HAP-1 (cell line): Measurements from ENCODE around the gene UCHL1.
A peak's percentile ranks its signal among the peaks of the same experiment; 100 is the strongest.

Source experiments
- DNase-seq, 2 experiments: peaks; one replicate each; pipeline ENCODE4 v3.0.0-alpha.2; 2016 to 2020; ENCODE audit warnings: low spot score in 2 of 2
- H3K27me3 ChIP-seq: fragments of 250-450 bp; sonication (Bioruptor Pico); 2 replicates; pipeline ENCODE4 v1.5.1; 2020; ENCODE audit warnings: low read depth, mild to moderate bottlenecking, moderate library complexity
- H3K36me3 ChIP-seq: fragments of 250-450 bp; sonication (Bioruptor Pico); replicated peaks from 2 replicates; pipeline ENCODE4 v1.5.1; 2020; ENCODE audit warnings: mild to moderate bottlenecking
- H3K4me1 ChIP-seq: fragments of 250-450 bp; sonication (Bioruptor Pico); 2 replicates; pipeline ENCODE4 v1.5.1; 2020; ENCODE audit warnings: mild to moderate bottlenecking
- H3K4me3 ChIP-seq: fragments of 250-450 bp; sonication (Bioruptor Pico); 2 replicates; pipeline ENCODE4 v1.5.1; 2020; ENCODE audit warnings: mild to moderate bottlenecking, moderate library complexity
- H3K9me3 ChIP-seq: fragments of 250-450 bp; sonication (Bioruptor Pico); 2 replicates; pipeline ENCODE4 v1.5.1; 2020; ENCODE audit warnings: mild to moderate bottlenecking, moderate library complexity
- in situ Hi-C: fragments of 300-500 bp; cut with MboI; formaldehyde crosslinking; loops from 3 replicates; pipeline ENCODE4 v1.14.3; 2020; ENCODE audit warnings: low sequenced_read_pairs, inconsistent platforms, mixed read lengths

UCHL1 gene

GRCh38 chr4:41285202-41285863 lies 28.6 kb downstream of the UCHL1 start:
- H3K4me3 ChIP-seq, result no peak overlapping the region
- H3K9me3 ChIP-seq, result no peaks in the 10 kb centered on the region
- in situ Hi-C loops, result loop anchor here (10.0 to 25.0 kb wide), 2 partner anchors 369 to 602 kb away; no protein-coding TSS in a partner anchor
- H3K27me3 ChIP-seq, result no peaks in the 10 kb centered on the region
- DNase-seq, result no peak
- peaks cover 20% of the 10 kb centered on the region for H3K4me1 ChIP-seq
- H3K36me3 ChIP-seq, result no peaks in the 10 kb centered on the region

GRCh38 chr4:41285864-41286235 lies 29.1 kb downstream of the UCHL1 start:
- Histone ChIP-seq H3K4me3 (no peak overlapping the region), H3K9me3 (no peaks in the 10 kb centered on the region), H3K4me1 (peaks cover 20% of the 10 kb centered on the region), H3K36me3 (no peaks in the 10 kb centered on the region), H3K27me3 (no peaks in the 10 kb centered on the region)
- DNase-seq, result no peak
- in situ Hi-C loops, result loop anchor here (10.0 to 25.0 kb wide), 2 partner anchors 369 to 601 kb away; no protein-coding TSS in a partner anchor

- in situ Hi-C loops, result loop anchor here (10.0 to 25.0 kb wide), 2 partner anchors 368 to 600 kb away; no protein-coding TSS in a partner anchor
- H3K36me3 ChIP-seq, result no peaks in the 10 kb centered on the region
- peaks cover 12% of the 10 kb centered on the region for H3K4me1 ChIP-seq
- DNase-seq, result no peak
- H3K4me3 ChIP-seq, result no peak overlapping the region
- H3K27me3 ChIP-seq, result no peaks in the 10 kb centered on the region
- H3K9me3 ChIP-seq, result no peaks in the 10 kb centered on the region
Observed at GRCh38 chr4:41287005-41287404, 30.3 kb downstream of the UCHL1 start.

- no peak for DNase-seq
Observed at GRCh38 chr4:41287852-41288251, 31.1 kb downstream of the UCHL1 start.

GRCh38 chr4:41288254-41288653 lies 31.5 kb downstream of the UCHL1 start:
- H3K9me3 ChIP-seq, result no peaks in the 10 kb centered on the region
- in situ Hi-C loops, result loop anchor here (10.0 to 25.0 kb wide), 2 partner anchors 367 to 599 kb away; no protein-coding TSS in a partner anchor
- no peak overlapping the region for H3K4me3 ChIP-seq
- no peak for DNase-seq
- H3K4me1 ChIP-seq, result peaks cover 4% of the 10 kb centered on the region; the same call in 1 of the 2 replicates
- no peaks in the 10 kb centered on the region for H3K36me3 ChIP-seq
- no peaks in the 10 kb centered on the region for H3K27me3 ChIP-seq

More at GRCh38 chr4:41287852-41288251, 31.1 kb downstream of the UCHL1 start:
- in situ Hi-C loops, result loop anchor here (10.0 to 25.0 kb wide), 2 partner anchors 367 to 599 kb away; no protein-coding TSS in a partner anchor
- H3K9me3 ChIP-seq, result no peaks in the 10 kb centered on the region
- no peaks in the 10 kb centered on the region for H3K27me3 ChIP-seq
- H3K4me1 ChIP-seq, result peaks cover 7% of the 10 kb centered on the region; the same call in 1 of the 2 replicates
- no peak overlapping the region for H3K4me3 ChIP-seq
- no peaks in the 10 kb centered on the region for H3K36me3 ChIP-seq

- no peak overlapping the region for H3K4me3 ChIP-seq
- H3K9me3 ChIP-seq, result peaks cover 13% of the 10 kb centered on the region
- peaks cover 4% of the 10 kb centered on the region; the same call in 1 of the 2 replicates for H3K4me1 ChIP-seq
- no peaks in the 10 kb centered on the region for H3K36me3 ChIP-seq
- H3K27me3 ChIP-seq, result no peaks in the 10 kb centered on the region
- DNase-seq, result no peak
- in situ Hi-C loops, result loop anchor here (25.0 kb wide), 1 partner anchor 597 kb away; no protein-coding TSS in a partner anchor
Observed at GRCh38 chr4:41290479-41290878, 33.8 kb downstream of the UCHL1 start.

GRCh38 chr4:41294445-41295062 lies 37.8 kb downstream of the UCHL1 start:
- Histone ChIP-seq H3K4me3 (no peak overlapping the region), H3K27me3 (no peaks in the 10 kb centered on the region), H3K36me3 (no peaks in the 10 kb centered on the region), H3K4me1 (peaks cover 6% of the 10 kb centered on the region), H3K9me3 (peaks cover 15% of the 10 kb centered on the region)
- in situ Hi-C loops, result loop anchor here (25.0 kb wide), 1 partner anchor 593 kb away; no protein-coding TSS in a partner anchor
- DNase-seq, result peak in 1 of 2 experiments; percentile 36

GRCh38 chr4:41296995-41297394 lies 40.3 kb downstream of the UCHL1 start:
- DNase-seq, result no peak
- H3K36me3 ChIP-seq, result no peaks in the 10 kb centered on the region
- no peak overlapping the region for H3K4me3 ChIP-seq
- in situ Hi-C loops, result loop anchor here (25.0 kb wide), 1 partner anchor 590 kb away; no protein-coding TSS in a partner anchor
- H3K27me3 ChIP-seq, result no peaks in the 10 kb centered on the region
- H3K4me1 ChIP-seq, result peaks cover 12% of the 10 kb centered on the region
- H3K9me3 ChIP-seq, result peaks cover 18% of the 10 kb centered on the region

GRCh38 chr4:41297832-41298231 lies 41.1 kb downstream of the UCHL1 start:
- in situ Hi-C loops, result loop anchor here (25.0 kb wide), 1 partner anchor 589 kb away; no protein-coding TSS in a partner anchor
- Histone ChIP-seq H3K27me3 (no peaks in the 10 kb centered on the region), H3K4me3 (no peak overlapping the region), H3K4me1 (peaks cover 12% of the 10 kb centered on the region), H3K36me3 (no peaks in the 10 kb centered on the region), H3K9me3 (peaks cover 18% of the 10 kb centered on the region)
- DNase-seq, result no peak

GRCh38 chr4:41299486-41299885 lies 42.8 kb downstream of the UCHL1 start:
- H3K4me3 ChIP-seq, result no peak overlapping the region
- DNase-seq, result peak in 1 of 2 experiments; percentile 65
- H3K36me3 ChIP-seq, result no peaks in the 10 kb centered on the region
- H3K4me1 ChIP-seq, result peaks cover 12% of the 10 kb centered on the region
- in situ Hi-C loops, result loop anchor here (25.0 kb wide), 1 partner anchor 588 kb away; no protein-coding TSS in a partner anchor
- H3K27me3 ChIP-seq, result no peaks in the 10 kb centered on the region
- peaks cover 15% of the 10 kb centered on the region for H3K9me3 ChIP-seq

GRCh38 chr4:41301137-41301536 lies 44.4 kb downstream of the UCHL1 start:
- Histone ChIP-seq H3K27me3 (no peaks in the 10 kb centered on the region), H3K4me1 (peaks cover 12% of the 10 kb centered on the region), H3K9me3 (0 out of 2 replicates have a peak, but pooled peaks cover 5% of the 10 kb centered on the region), H3K4me3 (no peak overlapping the region), H3K36me3 (no peaks in the 10 kb centered on the region)
- no peak for DNase-seq
- in situ Hi-C loops, result no loop called here

GRCh38 chr4:41303372-41304118 lies 46.8 kb downstream of the UCHL1 start:
- no peaks in the 10 kb centered on the region for H3K27me3 ChIP-seq
- in situ Hi-C loops, result no loop called here
- DNase-seq, result no peak
- H3K36me3 ChIP-seq, result no peaks in the 10 kb centered on the region
- peaks cover 12% of the 10 kb centered on the region for H3K4me1 ChIP-seq
- no peak overlapping the region for H3K4me3 ChIP-seq
- H3K9me3 ChIP-seq, result 0 out of 2 replicates have a peak, but pooled peaks cover 5% of the 10 kb centered on the region

- Histone ChIP-seq H3K36me3 (no peaks in the 10 kb centered on the region), H3K4me3 (no peak overlapping the region), H3K9me3 (0 out of 2 replicates have a peak, but pooled peaks cover 5% of the 10 kb centered on the region), H3K27me3 (no peaks in the 10 kb centered on the region), H3K4me1 (peaks cover 8% of the 10 kb centered on the region)
- no peak for DNase-seq
- in situ Hi-C loops, result no loop called here
Observed at GRCh38 chr4:41304221-41304620, 47.5 kb downstream of the UCHL1 start.
